Measurements from ENCODE around the gene C17orf78. TPM values are rescaled to one million over a fixed set of nuclear protein-coding genes. Genes with fewer than 3 reads are reported as not detected.
"Not testable (repeated sequence)": the region's sequence is repeated elsewhere in the genome, so short reads cannot be mapped to it uniquely, and the experiment has no call there.

Gene C17orf78
- total RNA-seq, 4 donors from 2014 or later = not detected

DNA sequence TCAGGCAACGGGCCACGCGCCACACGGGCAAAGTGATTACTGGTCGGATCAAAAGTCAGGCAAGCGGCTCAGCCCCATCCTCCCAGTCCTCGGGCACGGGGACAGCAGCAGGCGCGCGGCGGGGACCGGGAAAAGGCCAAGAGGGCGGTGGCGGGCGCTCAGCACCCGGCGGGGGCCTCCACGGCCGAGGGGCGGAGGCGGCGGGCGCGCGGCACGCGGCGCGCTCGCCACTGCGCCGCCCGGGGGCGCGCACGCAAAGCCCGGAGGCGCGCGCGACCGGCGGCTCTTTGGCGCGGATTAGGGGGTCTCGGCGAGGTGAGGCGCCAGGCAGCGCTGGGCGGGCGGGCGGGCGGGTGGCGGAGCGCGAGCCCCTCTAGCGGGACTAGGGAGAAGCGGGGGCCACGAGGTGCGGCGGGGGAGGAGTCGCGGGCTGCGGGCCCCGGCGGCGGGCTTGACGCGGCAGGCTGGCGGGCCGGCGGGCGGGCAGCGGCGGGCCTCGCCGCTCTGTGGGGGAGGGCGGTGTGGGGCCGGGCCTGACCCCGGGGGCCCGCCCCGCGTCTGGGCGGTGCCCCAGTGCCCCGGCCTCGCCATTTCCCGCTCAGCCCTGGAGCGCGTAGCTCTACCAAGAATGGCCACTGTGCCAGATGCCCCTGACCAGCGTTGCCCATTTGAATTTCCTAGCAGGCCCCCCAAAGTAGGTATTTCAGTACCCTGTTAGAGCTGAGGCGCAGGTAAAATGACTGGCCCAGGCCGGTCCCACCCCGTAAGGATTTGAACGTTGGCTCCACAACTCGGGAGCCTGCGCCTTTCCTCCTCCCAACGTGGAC lies 31.1 kb downstream of the C17orf78 start, which contains the start of the genes ACACA and TADA2A:
ACACA (minus strand) TSS at position 202 of the 827 bp plus-strand sequence. CDS start 537 bp downstream, outside the sequence.
TADA2A (plus strand) TSS at position 252 of the 827 bp plus-strand sequence. CDS start 4,480 bp downstream, outside the sequence.
- Histone ChIP-seq H3K27ac (peak within 1 kb of the TSS; percentile 74 to 97 (median 91)), H3K9me3 (no peaks in the 10 kb centered on the region), H3K4me3 (peak within 1 kb of the TSS; percentile 81 to 82), H3K27me3 (no peaks in the 10 kb centered on the region), H3K36me3 (peaks cover 0 to 13% of the 10 kb centered on the region in 2 donors), H3K4me1 (peaks cover 0 to 37% (median 7%) of the 10 kb centered on the region in 3 donors)
- TF ChIP-seq POLR2A (IDR thresholded peaks at IDR 0.05) = peak; percentile 61 to 66
- no peak for TF ChIP-seq EP300 (IDR thresholded peaks at IDR 0.05)
- TF ChIP-seq, protein P1, sequence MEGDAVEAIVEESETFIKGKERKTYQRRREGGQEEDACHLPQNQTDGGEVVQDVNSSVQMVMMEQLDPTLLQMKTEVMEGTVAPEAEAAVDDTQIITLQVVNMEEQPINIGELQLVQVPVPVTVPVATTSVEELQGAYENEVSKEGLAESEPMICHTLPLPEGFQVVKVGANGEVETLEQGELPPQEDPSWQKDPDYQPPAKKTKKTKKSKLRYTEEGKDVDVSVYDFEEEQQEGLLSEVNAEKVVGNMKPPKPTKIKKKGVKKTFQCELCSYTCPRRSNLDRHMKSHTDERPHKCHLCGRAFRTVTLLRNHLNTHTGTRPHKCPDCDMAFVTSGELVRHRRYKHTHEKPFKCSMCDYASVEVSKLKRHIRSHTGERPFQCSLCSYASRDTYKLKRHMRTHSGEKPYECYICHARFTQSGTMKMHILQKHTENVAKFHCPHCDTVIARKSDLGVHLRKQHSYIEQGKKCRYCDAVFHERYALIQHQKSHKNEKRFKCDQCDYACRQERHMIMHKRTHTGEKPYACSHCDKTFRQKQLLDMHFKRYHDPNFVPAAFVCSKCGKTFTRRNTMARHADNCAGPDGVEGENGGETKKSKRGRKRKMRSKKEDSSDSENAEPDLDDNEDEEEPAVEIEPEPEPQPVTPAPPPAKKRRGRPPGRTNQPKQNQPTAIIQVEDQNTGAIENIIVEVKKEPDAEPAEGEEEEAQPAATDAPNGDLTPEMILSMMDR (IDR thresholded peaks at IDR 0.05) = peak in 3 of 4 experiments; percentile 13 to 45 (median 39)
- TF ChIP-seq POLR2AphosphoS5 (IDR thresholded peaks at IDR 0.05) = peak; percentile 84
- 0% methylated on average over 3 to 4 of the region's 98 CpGs for WGBS, 2 donors (ENCODE audit: low coverage in 1 of 2)
- peak; percentile 97 for ATAC-seq

DNA sequence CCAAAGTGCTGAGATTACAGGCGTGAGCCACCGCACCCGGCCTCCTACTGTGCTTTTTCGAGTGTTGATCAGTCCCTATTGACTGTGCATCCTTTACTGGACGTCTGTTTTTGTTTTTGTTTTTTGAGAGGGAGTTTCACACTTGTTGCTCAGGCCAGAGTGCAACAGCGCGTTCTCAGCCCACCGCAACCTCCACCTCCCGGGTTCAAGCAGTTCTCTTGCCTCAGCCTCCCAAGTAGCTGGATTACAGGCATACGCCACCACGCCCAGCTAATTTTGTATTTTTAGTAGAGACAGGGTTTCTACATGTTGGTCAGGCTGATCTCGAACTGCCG lies 32.3 kb downstream of the C17orf78 start:
- H3K9me3 ChIP-seq, H3K27me3 ChIP-seq, ATAC-seq: not testable (repeated sequence)
- Histone ChIP-seq H3K4me1 (peaks cover 0 to 37% (median 7%) of the 10 kb centered on the region in 3 donors), H3K4me3 (peak overlapping the region in 1 of 2 donors; percentile 82), H3K36me3 (peaks cover 0 to 26% of the 10 kb centered on the region in 2 donors), H3K27ac (peak overlapping the region in 3 of 4 donors; percentile 90 to 97 (median 92))
- WGBS, 2 donors (ENCODE audit: low coverage in 1 of 2) = 93 to 95% methylated on average over 10 to 11 of the region's 13 CpGs

DNA sequence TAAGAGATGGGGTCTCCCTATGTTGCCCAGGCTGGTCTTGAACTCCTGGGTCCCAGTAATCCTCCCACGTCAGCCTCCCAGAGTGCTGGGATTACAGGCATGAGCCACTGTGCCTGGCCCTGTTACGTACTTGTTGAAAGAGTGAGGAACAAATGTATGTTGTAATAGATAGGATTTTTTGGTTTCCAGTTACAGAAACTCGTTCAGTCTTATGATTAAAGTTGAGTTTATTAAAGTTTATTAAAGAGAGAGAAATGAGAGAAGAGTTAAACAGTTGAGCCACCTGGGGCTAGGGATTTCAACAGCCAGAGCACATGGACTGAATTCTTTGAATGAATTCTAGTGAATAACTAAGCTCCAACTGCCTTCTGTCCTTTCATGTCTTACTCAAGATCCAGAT lies 34.6 kb downstream of the C17orf78 start:
- 70 to 100% methylated on average over 2 to 3 of the region's 3 CpGs for WGBS, 2 donors (ENCODE audit: low coverage in 1 of 2)
- Histone ChIP-seq H3K27me3 (no peaks in the 10 kb centered on the region), H3K4me3 (no peak overlapping the region), H3K36me3 (peaks cover 0 to 49% of the 10 kb centered on the region in 2 donors), H3K9me3 (no peaks in the 10 kb centered on the region), H3K4me1 (peaks cover 0 to 28% (median 3%) of the 10 kb centered on the region in 3 donors), H3K27ac (no peak overlapping the region)
- ATAC-seq = no peak
- TF ChIP-seq, protein P1 (IDR thresholded peaks at IDR 0.05) = no peak
- no peak for TF ChIP-seq POLR2A (IDR thresholded peaks at IDR 0.05)
- no peak for TF ChIP-seq EP300 (IDR thresholded peaks at IDR 0.05)
- no peak for TF ChIP-seq POLR2AphosphoS5 (IDR thresholded peaks at IDR 0.05)

DNA sequence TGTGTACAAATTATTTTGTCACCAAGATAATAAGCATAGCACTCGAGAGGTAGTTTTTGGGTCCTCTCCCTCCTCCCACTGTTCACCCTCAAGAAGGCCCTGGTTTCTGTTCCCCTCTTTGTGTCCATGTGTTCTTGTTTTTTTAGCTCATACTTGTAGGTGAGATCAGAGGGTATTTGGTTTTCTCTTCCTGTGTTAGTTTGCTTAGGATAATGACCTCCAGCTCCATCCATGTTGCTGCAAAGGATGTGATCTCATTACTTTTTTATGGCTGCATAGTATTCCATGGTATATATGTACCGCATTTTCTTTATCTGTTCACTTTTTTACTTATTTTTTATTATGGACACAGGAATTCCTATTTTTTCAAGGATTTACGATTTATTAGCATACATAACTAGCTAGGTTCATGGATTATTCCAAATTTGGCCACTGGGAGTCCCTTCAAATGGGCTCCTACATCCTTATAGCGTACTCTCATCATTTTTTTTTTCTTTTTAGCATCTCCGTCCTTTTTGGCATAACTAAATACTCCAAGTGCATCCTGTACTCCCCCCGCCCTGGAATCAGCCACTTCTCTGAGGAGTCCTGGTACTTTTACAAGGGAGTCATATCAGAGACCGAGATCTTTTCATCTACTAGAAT lies 38.2 kb downstream of the C17orf78 start:
- no peak for ATAC-seq
- peaks cover 0 to under 1% (median 0%) of the 10 kb centered on the region in 3 donors for H3K4me1 ChIP-seq
- TF ChIP-seq POLR2AphosphoS5 (IDR thresholded peaks at IDR 0.05) (no peak), EP300 (IDR thresholded peaks at IDR 0.05) (no peak), POLR2A (IDR thresholded peaks at IDR 0.05) (no peak)
- TF ChIP-seq, protein P1 (IDR thresholded peaks at IDR 0.05) = no peak

DNA sequence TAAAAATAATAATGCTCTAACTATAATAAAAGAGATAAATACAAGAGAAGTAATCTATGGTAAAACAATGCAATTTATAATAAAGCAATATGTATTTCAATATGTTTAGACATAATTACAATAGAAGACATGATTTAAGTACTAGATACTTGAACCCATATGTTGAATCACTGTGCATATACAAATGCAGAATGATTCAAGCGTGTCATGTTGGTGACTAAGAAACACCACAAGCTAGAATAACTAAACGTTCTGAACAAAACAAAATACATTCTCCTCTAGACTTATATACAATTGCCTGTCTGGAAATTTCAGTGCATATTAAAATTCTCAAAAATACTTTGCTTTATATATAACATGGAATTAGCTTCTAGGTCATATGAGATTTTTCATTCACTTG lies 42.1 kb downstream of the C17orf78 start:
- 75 to 85% methylated on average over 2 of the region's 2 CpGs for WGBS, 2 donors (ENCODE audit: low coverage in 1 of 2)
- Histone ChIP-seq H3K27ac (no peak overlapping the region), H3K36me3 (peaks cover 0 to 78% of the 10 kb centered on the region in 2 donors), H3K4me1 (no peaks in the 10 kb centered on the region), H3K4me3 (no peak overlapping the region), H3K9me3 (no peaks in the 10 kb centered on the region), H3K27me3 (no peaks in the 10 kb centered on the region)
- no peak for TF ChIP-seq EP300 (IDR thresholded peaks at IDR 0.05)
- no peak for TF ChIP-seq POLR2A (IDR thresholded peaks at IDR 0.05)
- TF ChIP-seq POLR2AphosphoS5 (IDR thresholded peaks at IDR 0.05) = no peak
- TF ChIP-seq, protein P1 (IDR thresholded peaks at IDR 0.05) = no peak
- ATAC-seq = no peak

More for the DNA sequence above, 38.2 kb downstream of the C17orf78 start:
- 90 to 97% methylated on average over 7 of the region's 7 CpGs for WGBS, 2 donors (ENCODE audit: low coverage in 1 of 2)
- no peaks in the 10 kb centered on the region for H3K27me3 ChIP-seq
- H3K36me3 ChIP-seq = peaks cover 0 to 81% of the 10 kb centered on the region in 2 donors
- no peaks in the 10 kb centered on the region for H3K9me3 ChIP-seq
- H3K4me3 ChIP-seq = no peak overlapping the region
- no peak overlapping the region for H3K27ac ChIP-seq
